HG03095 (cell line): ENCODE results near the gene RHOA.
A peak's percentile ranks its signal among the peaks of the same experiment; 100 is the strongest.
"Not testable (repeated sequence)": the region's sequence is repeated elsewhere in the genome, so short reads cannot be mapped to it uniquely, and the experiment has no call there.

Source experiments
- ATAC-seq: cut with Tn5 transposase; IDR thresholded peaks from one replicate; pipeline ENCODE4 v1.9.1; 2021; ENCODE audit warnings: moderate library complexity; ENCODE audit not compliant: unreplicated experiment

Gene RHOA

GRCh38 chr3:49371946-49372345 lies 39.8 kb downstream of the RHOA start:
- no peak for ATAC-seq

DNA sequence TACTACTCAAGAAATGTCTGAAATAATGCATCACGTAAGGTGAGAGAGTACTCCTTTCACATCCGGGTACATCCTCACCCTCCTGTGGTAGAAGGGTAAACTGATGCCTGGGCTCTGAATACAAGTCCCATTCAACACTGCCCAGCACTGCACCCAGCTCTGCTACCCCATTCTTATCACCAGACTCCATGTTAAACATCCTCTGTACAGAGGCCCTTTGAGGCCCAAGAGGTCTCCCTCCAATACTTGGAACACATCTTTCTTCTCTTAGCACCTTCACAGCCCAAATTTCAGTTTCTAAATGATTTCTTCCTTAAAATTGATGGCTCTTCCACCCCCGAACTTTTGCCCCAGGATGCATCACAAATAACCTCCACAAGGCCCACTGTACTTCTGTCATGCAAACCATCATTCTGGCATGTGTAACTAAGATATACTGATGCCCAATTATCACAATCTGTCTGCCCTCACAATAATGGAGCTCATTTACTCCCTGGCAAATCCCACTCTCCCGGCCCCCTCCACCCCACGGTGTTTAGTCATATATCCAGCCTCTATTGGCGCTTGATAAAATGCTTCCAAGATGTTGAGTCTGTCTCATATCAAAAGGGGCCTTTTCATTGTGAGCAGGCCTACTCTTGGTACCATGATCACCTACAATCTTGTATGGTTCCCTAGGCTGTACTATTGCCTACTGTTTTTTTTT lies 41.0 kb downstream of the RHOA start:
- no peak for ATAC-seq

- ATAC-seq: no peak
Observed at GRCh38 chr3:49362561-49362960, 49.2 kb downstream of the RHOA start.

GRCh38 chr3:49359623-49360022 lies 52.2 kb downstream of the RHOA start:
- no peak for ATAC-seq

GRCh38 chr3:49358884-49359225 lies 52.9 kb downstream of the RHOA start:
- no peak for ATAC-seq

GRCh38 chr3:49358217-49358883 lies 53.4 kb downstream of the RHOA start, which contains the start of gene GPX1:
GPX1 (minus strand) TSS chr3:49358353; CDS start chr3:49358278, 75 bp downstream.
- peak; percentile 83 for ATAC-seq

DNA sequence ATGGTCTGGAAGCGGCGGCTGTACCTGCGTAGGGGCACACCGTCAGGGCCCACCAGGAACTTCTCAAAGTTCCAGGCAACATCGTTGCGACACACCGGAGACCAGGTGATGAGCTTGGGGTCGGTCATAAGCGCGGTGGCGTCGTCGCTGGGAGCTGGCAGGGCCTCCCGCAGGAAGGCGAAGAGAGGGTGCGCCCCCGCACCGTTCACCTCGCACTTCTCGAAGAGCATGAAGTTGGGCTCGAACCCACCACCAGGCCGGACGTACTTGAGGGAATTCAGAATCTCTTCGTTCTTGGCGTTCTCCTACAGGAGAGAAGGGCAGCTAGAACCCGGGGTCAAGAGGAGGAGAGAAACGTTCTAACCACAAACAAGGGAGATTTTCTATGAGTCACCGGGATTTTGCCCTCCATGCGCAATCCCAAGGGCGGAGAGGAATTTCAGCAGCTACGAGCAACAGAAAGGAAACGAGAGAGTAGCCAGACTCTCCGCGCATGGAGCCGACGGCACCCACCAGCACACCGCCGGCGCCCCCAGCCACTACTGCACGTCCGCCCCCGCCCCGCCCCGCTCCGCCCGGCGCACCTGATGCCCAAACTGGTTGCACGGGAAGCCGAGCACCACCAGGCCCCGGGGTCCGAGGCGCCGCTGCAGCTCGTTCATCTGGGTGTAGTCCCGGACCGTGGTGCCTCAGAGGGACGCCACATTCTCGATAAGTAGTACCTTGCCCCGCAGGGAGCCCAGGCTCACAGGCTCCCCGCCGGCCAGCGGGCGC lies 54.1 kb downstream of the RHOA start:
- peak; percentile 14 for ATAC-seq

DNA sequence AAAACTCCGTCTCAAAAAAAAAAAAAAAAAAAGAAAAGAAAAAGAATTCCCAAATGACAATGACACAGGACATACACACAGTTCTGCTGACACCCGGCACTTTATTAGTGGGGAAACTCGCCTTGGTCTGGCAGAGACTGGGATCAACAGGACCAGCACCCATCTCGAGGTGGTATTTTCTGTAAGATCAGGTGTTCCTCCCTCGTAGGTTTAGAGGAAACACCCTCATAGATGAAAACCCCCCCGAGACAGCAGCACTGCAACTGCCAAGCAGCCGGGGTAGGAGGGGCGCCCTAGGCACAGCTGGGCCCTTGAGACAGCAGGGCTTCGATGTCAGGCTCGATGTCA lies 54.7 kb downstream of the RHOA start:
- ATAC-seq: not testable (repeated sequence)

DNA sequence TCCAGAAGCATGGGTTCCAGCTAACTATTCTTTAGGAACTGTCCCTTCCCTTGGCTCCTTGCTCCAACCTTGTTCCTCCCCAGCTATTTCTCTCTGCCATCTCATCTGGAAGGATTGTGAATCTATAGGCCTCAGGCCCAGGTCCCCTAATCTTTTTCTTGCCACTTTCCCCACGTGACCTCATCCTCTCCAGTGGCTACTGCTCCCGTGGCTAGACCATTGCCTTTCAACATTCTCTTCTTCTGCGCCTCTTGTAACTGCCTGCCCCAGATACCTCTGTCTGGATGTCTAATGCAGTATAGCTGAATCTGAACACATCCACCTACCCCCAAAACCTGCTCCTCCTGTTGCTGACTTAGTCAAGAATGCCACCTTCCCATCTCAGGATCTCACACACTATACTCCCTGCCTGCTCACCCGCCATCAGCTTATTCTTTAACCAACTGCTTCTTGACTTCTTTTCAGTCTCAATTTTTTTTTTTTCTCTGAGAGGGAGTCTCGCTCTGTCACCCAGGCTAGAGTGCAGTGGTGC lies 58.8 kb downstream of the RHOA start:
- no peak for ATAC-seq

DNA sequence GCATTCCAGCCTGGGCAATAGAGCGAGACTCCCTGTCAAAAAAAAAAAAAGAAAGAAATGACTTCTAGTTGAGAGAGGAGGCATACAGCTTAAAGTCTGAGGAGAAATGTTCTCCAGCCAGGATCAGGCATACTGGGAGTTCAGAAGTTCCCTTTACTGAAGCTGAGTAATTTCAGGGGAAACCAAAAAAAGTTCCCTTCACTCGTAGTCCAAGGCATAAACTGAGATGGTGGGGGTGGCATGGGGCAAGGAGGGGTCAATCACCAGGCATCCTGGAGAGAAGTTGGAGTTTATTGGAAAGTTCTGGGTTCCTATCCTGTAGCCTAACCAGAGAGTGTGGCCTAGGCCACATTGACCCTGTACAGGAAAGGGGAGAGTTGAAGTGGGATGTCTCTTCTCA lies 59.5 kb downstream of the RHOA start:
- ATAC-seq: no peak

- no peak for ATAC-seq
Observed at GRCh38 chr3:49351521-49352011, 60.2 kb downstream of the RHOA start.

- no peak for ATAC-seq
Observed at GRCh38 chr3:49349348-49350114, 62.2 kb downstream of the RHOA start.

- not testable (repeated sequence) for ATAC-seq
Observed at GRCh38 chr3:49348361-49348760, 63.4 kb downstream of the RHOA start.

- no peak for ATAC-seq
Observed at GRCh38 chr3:49346797-49347251, 65.0 kb downstream of the RHOA start.

GRCh38 chr3:49343163-49343562 lies 68.6 kb downstream of the RHOA start:
- ATAC-seq: no peak

DNA sequence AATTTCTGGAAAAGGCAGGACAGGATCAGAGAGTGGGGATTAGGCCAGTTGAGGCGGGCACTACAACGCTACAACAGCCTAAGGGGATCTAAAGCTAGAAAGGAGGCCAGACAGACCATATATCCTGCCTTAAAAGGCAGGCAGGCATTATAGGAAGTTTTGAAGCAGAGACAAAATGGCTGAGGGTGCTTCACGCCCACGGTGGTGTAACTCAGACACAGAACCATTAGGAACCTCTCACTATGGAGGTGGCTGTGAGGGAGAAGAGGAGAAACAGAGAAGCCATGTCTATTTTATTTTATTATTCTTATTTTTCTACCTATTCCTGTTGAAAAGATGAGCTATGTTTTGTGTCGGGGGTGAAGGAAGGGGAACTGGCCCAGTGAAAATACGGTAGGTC lies 69.8 kb downstream of the RHOA start:
- no peak for ATAC-seq

- peak; percentile 75 for ATAC-seq
Observed at GRCh38 chr3:49339941-49340800, 71.6 kb downstream of the RHOA start, which contains the start of gene USP4. USP4 (minus strand) TSS chr3:49340053; CDS start chr3:49340024, 29 bp downstream.

GRCh38 chr3:49339581-49339940 lies 72.2 kb downstream of the RHOA start:
- peak; percentile 11 for ATAC-seq

GRCh38 chr3:49333916-49334633 lies 77.7 kb downstream of the RHOA start:
- ATAC-seq: no peak
